ENCODE measurements around the gene COQ5.

DNA sequence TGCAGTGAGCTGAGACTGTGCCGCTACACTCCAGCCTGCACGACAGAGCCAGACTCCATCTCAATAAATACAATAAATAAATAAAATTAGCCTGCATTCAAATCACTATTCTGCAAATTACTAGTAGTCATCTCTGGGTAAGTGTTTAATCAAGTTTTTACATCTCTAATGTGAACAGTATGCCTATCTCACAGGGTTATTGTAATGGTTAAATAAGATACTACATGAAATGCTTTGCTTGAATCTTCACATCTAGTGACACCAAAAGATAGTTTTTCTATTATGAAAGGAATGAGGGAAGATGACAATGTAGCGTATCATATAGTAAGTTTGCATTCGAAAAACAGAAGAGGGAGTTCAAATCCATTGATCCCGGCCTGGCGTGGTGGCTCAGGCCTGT lies 61.5 kb downstream of the COQ5 start:
- no peak for TF ChIP-seq ZNF274 (IDR thresholded peaks at IDR 0.05; ENCODE audit: low read depth, low read length)
- no peak for TF ChIP-seq SUZ12 (IDR thresholded peaks at IDR 0.05; ENCODE audit: extremely low read depth, insufficient read depth, insufficient read length)
- no peak for TF ChIP-seq YY1 (IDR thresholded peaks at IDR 0.05; ENCODE audit: insufficient read depth, insufficient read length)

Measured in NT2/D1 (cell line).